Activated CD4-positive, alpha-beta T cell treated with anti-CD3 and anti-CD28 coated beads for 24 hours (primary cell): Measurements from ENCODE around the gene FMN1.

Source experiments
- DNase-seq, 2 donors: peaks; one replicate each; pipeline ENCODE4 v3.0.0-alpha.2; 2020; ENCODE audit warnings: low read depth in 2 of 2

Gene FMN1

DNA sequence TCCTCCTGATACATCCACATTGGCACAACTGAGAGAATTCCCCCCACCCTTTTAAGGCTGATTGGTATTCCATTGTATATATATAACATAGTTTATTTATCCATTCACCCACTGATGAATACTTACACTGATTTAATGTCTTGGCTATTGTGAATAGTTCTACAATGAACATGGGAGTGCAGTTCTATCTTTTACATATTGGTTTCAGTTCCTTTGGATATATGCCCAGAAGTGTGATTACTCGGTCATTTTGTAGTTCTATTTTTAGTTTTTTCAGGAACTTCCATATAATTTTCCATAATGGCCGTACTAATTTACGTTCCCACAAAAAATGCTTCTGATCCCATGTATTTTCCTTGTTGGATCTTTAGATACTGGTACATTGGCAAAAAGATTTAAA is 135.3 kb downstream of the FMN1 start:
- DNase-seq, result no peak

DNA sequence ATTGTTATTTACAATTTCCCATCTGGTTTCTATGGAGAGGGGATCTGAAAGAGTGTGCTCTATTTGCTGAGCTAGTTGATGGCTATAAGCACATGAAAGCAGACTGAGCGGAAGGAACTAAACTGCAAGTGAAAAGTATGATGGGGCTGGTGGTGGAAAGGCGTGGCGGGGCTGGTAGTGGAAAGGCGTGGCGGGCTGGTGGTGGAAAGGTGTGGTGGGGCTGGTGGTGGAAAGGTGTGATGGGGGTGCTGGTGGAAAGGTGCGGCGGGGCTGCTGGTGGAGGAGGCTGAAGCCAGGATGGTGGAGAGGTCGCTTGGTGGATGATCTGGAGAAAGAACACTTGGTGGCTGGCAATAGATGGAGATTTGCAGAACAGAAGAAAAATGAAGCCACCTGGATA is 136.7 kb downstream of the FMN1 start:
- DNase-seq, result no peak

DNA sequence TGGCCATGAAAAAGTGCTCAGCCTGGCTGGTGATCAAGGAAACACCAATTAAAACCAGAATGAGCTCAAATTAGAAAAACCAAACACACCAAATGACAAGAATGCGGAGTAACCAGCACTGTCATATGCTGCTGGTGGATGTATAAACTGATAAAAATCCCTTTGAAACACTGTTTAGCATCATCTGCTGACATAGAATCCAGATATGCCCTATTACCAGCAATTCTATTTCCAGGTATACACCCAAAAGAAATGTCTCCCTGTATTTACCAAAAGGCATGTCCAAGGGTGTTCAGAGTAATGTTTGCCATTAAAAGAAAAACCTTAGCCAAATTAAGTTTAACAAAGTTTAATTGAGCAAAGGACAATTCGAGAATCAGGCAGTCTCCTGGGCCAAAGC is 138.6 kb downstream of the FMN1 start:
- DNase-seq, result no peak

DNA sequence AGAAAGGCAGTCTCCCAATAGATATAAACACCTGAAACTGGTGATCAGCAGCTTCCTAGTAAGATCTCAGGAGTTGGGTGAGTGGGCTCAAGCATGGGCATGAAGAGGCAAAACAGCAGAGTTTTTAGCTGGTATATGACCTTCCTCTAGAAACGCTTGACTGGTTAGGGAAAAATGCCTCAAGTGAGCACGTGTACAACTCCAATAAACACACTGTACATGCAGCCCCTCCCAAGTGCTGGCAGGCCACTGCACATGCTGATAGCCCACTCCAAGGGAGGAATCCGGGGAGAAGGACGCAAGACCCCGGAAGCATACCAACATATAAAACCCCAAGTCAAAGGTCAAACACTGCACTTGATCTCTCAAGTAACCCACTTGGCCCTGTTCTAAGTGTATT is 143.0 kb downstream of the FMN1 start:
- DNase-seq, result no peak

DNA sequence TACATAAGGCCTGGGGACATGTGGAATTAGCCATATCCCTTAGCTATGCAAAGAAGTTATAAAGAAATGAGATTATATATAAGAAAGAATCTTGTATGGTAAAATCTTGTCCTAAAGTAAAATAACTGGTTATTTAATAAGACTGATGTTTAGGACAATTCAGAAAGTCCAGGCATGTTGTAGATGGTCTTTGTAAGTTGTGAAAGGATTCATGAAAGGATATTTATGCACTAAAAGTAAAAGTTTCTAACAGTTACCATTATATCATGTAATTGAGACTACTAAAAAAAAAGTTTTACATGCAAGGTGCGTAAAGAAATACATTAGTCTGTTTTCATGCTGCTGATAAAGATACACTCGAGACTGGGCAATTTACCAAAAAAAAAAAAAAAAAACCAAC is 146.3 kb downstream of the FMN1 start:
- DNase-seq, result no peak

DNA sequence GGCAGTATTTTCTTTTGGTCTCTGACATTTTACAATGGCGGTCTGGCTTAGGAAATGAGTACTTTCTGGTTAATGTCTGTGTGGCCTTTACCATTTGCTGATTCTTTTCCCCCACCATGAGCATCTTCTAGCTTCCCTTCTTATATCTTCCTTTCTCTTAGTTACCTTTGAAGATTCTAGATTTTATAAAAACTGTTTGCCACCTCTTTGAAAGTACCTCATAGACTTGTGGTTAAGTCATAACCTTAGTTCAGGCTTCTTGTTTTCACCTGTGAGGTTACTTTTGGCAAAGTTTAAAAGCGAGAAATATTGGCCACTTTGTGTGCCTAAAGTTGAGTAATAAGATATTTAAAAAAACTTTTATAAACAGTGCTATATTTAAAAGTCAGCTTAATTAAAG is 147.4 kb downstream of the FMN1 start:
- no peak for DNase-seq

DNA sequence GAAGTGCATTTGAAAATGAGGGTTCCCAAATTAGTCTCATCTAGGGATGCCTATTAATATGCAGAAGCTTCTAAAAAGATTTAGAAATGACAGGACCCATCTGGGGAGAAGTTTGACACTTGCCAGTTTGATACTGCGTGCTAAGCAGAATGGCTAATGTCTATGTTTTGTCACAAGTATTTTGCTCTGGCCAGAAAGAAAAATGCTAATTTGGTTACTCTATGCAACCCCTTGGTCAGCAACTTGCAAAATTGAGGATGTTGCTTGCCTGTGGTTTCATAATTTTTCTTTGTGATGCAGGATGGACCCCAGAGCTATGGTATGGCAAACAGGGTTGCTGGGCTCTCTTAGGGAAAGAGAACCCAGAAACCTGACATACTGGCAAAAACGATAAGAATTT is 148.2 kb downstream of the FMN1 start:
- no peak for DNase-seq

DNA sequence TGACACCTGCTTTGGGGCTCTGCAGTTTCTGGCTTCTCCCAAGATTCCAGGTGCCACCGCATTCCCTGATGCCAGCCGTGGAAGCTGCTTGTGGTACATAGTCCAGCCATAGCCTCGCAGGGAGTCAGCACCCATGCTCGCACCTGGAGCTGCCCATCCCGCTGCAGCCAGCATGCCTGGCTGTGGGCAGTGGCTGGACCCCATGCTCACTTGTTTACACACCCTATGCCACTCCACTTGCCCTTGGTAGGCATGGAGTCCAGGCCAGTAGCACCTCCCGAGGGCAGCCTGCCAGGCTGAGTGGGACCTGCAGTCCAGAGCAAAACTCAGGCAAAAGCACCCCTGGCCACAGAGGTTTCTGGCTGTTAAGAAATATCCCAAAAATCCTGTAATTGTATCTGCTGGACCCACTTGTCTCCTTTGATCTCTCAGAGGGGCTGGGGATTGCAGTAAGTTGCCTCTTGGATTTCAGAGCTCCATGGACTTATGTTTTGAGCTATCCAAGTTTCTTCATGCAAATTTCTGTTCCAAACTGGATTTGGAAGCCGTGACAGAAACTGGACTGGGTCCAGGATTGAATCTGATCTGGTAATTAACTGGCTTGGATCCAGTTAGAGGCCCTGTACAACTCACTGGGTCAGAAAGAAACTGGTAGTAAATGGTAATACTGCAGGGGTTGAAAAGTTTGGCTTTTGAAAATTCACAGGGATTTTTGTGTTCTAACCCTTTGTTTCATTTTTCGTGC is 149.3 kb downstream of the FMN1 start:
- no peak for DNase-seq

DNA sequence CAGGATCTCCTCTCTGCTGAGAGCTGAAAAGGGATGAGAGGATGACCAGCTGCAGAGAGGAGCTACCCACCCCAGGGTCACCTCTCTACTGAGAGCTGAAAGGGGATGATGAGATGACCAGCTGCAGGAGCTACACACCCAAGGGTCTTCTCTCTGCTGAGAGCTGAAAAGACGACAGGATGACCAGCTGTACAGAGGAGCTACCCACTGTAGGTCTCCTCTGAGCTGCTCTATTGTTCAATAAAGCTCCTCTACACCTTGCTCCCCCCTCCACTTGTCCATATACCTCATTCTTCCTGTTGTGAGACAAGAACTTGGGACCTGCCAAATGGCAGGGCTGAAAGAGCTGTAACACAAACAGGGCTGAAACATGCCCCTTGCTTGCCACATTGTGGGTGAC is 149.9 kb downstream of the FMN1 start:
- DNase-seq, result no peak

DNA sequence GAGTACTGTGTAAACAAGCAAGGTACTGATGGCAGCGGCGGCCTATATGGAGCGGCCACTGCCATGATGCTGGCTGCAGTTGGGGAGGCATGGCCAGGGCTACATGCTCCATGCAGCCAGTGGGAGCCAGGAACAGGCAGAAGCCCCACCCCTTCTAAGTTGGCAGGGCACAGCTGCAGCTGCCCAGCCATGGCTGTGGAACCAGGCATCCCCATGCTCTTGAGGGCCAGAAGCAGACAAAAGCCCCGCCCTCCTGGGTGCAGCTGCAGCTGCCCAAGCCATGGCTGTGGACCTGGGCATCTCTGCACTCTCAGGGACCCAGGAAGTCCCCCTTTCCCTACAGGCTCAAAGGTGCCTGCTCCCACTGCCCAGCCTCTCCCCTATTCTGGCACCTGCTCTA is 150.9 kb downstream of the FMN1 start:
- DNase-seq, result no peak

DNA sequence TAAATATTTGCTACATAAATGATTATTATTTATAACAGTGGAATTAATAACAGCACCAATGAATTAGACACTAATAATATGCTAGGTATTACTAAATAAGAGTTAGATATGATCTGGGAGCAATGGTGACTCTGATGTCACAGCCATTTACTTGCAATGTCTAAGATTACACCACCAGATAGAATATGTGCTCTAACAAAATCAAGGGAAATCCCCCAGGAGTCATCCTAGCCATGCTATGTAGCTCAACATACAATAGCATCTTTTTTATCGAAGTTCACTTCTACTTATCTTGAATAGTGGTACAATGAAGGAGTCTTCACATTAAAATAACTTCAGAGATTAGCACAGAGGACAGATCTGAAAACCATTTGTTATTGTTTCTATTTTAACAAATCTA is 154.0 kb downstream of the FMN1 start:
- DNase-seq, result no peak

DNA sequence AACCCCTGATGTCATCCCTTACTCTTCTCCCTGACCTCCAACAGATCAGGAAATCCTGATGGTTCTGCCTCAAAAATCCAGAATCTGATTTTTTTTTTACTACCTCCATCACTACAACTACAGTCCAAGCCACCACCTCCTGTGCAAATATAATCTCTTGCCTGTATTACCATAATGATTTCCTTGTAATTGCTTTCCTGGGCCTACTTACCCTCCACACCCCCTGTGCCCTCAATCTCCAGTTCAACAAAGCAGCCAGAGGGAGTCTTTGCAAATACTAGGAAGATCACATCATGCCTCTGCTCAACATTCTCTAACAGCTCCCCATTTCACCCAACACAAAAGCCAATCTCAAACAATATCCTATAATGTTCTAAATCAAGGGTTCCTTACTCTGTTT is 159.9 kb downstream of the FMN1 start:
- DNase-seq, result no peak

DNA sequence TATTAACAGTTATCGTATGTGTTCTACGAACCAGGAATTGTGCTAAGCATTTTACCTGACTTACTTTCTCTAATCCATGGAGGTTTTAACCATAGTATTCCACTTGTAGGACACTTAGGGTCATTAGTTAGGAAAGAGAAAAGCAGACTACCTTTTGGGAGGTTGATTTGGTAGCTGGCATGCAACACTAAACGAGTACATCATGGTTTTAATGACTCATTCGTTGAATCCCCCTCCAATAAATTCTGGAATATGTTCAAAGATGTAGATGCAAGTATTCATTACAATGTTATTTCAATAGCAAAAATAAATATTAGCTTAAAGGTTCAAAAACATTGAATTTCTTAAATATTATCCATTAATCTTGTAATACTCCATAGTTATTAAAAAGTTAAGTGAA is 162.5 kb downstream of the FMN1 start:
- DNase-seq, result no peak

DNA sequence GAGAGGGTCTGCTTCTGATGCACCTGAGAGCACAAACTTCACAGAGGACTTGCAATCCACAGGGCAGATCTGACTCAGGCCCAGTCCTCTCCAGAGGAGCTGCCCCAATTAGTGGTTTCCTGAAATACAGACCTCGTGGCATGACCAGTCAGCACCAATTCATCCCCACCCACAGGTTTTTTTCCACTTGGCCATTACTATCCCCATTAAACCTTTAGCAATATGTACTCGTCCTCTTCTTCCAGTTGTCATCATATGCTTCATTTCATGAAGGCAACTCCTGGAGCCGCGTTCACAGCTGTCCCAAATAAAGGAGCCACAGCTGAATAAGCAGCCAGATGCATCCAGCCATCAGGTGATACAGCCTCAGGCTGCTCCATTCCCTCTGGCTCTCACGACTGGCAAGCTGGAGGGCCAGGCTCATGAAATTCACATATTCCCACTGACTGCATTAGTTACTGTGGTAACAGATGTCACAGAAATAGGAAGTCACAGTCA is 163.1 kb downstream of the FMN1 start:
- DNase-seq, result no peak

DNA sequence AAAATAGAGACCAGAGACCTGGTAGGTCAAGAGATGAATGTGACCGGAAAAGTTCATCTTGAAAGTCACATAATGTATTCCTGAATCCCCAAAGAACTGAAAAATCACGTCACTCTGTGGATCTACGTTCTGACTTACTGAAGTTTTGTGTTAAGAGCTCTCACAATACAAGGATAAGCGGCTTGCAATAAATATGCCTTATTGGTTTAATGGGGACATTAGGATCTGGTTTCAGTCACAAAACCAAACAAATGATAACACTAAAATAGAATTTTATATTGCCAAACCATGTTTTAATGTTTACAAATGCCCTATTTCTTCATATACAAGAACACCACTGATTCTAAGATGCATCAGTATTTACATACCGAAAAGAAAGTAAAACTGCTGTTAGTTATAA is 164.2 kb downstream of the FMN1 start:
- DNase-seq, result no peak

DNA sequence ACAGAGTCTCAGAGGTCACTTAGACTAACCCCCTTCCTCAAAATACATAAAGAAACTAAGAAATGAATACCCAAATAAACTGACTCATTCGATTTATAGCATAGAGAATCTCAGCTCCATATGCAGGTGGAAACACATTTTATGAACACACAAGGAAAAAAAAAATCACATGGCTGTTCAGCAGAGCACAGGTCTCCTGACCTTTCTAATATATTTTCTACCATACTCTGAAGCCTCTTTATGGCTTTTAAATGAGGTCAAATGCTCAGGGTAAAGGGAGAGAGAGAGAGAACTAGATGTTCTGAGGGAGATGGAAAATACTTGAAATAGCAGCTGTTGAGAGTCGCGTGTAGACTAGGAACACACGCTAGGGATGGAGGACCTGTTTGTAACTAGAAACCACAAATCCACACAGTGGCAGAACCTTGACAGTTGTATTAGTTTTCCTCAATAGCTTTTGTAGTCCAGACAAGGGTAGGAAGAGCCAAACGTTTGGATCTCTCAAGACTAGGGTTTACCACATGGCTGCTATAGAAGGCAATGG is 165.3 kb downstream of the FMN1 start:
- DNase-seq, result no peak

DNA sequence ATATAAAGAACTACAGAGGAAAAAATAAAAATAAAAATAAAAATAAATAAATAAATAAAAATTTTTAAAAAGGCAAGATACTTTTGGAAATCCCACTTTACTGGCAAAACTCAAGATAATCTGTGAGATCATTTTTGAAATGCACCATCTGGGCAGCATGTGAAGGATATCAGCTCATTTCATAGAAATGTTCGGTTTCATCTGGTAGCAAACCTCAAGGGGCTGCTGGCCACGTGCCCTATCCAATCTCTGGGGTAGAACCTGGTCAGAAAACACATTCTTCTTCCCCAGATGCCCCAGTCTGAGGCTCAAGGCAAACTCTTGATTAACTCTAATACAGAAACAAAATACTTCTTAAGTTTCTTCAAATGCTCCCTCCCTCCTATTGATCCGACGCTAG is 166.0 kb downstream of the FMN1 start:
- DNase-seq, result no peak

DNA sequence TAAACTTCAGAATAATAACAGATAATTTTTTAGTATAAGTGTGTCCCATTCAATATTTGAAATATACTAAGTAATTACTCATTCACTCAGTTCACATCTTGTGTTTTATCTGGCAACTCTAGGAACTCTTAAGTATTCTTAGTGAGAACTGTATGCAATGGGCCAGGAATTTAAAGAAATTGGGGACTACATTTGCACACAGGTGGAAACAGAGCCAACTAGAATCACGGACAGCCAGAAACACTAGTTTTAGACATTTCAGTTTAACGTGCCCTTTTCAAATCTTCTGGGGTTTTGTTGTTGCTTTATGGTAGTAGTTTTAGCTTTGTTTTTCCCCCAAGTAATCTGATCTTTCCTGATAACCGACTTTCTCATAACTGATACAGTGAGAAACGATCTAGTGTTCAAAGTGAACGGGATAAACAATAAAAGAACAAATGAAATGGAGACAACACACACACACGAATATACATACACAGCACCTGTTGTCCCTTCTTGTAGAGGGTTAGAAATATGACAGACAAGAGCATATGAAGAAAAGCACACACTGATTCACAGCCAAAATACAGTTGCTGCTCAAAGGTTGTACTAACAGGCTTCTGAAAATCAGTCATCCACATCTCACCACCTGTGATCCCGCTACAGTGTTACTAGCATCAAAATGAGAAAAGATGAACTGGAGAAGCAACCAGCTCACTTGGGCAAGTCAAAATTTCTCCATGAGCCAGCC is 167.0 kb downstream of the FMN1 start:
- no peak for DNase-seq

DNA sequence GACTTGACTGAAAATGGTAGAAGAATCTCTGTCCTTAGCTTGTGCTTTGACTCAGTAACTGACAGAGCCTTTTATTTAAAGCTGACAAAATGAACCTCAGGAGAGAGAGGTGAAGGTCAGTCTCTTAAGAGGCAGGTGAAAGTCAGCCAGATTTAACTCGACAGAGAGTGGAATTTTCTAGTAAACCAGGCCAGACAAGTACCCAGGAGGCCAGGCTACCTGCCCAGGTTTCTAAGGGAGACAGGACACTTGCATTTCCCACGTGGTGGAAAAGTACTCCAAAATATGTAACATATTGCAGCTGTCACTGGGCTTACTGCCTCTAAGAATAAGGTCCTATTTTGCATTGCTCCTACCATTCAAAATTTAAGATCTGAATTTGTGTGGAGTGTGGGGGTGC is 167.9 kb downstream of the FMN1 start:
- no peak for DNase-seq

DNA sequence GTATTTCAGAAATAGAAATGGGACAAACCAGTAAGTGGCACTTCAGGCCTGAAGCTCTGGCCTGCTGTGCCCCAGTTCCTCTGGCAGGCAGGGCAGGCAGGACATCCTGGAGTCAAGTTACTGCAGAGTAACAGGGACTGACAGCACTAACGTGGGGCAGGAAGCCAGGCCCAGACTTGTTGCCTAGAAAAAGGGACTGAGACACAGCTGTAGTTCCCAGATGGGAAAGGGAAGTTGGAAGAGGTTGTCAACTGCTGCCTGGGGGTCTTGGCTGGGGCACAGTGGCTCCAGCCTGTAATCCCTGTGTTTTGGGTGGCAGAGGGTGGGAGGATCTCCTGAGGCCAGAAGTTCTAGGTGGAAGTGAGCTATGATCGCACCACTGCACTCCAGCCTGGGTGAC is 171.9 kb downstream of the FMN1 start:
- DNase-seq, result no peak

DNA sequence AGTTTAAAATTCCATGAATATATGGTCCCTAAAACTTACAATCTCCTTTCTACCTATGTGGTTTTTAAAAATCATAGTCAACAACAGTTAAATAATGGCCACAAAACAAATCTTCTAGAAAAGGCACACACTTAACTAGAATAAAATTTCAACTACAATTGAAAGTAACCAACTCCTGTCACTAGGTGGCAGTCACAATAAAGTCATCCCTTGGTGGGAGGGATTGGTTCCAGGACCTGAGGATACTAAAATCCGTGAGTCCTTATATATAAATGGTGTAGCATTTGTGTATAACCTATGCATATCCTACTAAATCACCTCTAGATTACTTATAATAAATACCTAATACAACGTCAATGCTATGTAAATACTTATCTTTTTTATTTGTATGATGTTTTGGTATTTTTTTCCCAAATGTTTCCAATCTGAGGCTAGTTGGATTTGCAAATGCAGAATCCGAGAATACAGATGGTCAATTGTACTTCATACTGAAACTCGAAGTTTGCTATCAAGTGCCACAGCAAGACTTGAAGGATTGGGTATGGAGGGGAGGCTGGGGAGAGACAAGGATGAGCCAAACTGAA is 172.6 kb downstream of the FMN1 start:
- DNase-seq, result no peak

DNA sequence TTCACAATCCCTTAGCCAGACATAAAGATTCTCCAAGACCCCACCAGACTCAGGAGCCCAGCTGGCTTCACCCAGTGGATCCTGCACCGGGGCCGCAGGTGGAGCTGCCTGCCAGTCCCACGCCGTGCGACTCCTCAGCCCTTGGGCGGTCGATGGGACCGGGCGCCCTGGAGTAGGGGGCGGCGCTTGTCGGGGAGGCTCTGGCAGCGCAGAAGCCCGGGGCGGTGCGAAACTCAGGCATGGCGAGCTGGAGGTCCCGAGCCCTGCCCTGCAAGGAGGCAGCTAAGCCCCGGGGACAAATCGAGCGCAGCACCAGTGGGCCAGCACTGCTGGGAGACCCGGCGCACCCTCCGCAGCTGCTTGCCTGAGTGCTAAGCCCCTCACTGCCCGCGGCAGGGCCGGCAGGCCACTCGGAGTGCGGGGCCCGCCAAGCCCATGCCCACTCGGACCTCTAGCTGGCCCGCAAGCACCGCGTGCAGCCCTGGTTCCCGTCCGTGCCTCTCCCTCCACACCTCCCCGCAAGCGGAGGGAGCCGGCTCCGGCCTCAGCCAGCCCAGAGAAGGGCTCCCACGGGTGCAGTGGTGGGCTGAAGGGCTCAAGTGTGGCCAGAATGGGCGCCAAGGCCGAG is 175.0 kb downstream of the FMN1 start:
- DNase-seq, result no peak
